AG08395 (cell line): ENCODE data around the gene PRKG1.
A peak's percentile ranks its signal among the peaks of the same experiment; 100 is the strongest.
"Not testable (repeated sequence)": the region's sequence is repeated elsewhere in the genome, so short reads cannot be mapped to it uniquely, and the experiment has no call there.

ENCODE experiments used
- DNase-seq: peaks from one replicate; pipeline ENCODE4 v3.0.0; 2012; ENCODE audit warnings: mixed read lengths, low spot score

Gene PRKG1

GRCh38 chr10:51270936-51271530 is 196.7 kb downstream of the PRKG1 start:
- peak; percentile 12 for DNase-seq

- not testable (repeated sequence) for DNase-seq
These were observed 197.8 kb downstream of the PRKG1 start for GRCh38 chr10:51272099-51272498.

- DNase-seq: peak; percentile 31
These were observed 198.3 kb downstream of the PRKG1 start for GRCh38 chr10:51272555-51272954.

GRCh38 chr10:51273574-51273973 is 199.3 kb downstream of the PRKG1 start:
- DNase-seq: no peak

GRCh38 chr10:51276097-51276496 is 201.8 kb downstream of the PRKG1 start:
- DNase-seq: not testable (repeated sequence)

- not testable (repeated sequence) for DNase-seq
These were observed 207.1 kb downstream of the PRKG1 start for GRCh38 chr10:51281387-51281786.

- no peak for DNase-seq
These were observed 211.3 kb downstream of the PRKG1 start for GRCh38 chr10:51285601-51286000.

GRCh38 chr10:51288511-51288910 is 214.2 kb downstream of the PRKG1 start:
- no peak for DNase-seq

- no peak for DNase-seq
These were observed 215.2 kb downstream of the PRKG1 start for GRCh38 chr10:51289519-51289918.

GRCh38 chr10:51291961-51292360 is 217.7 kb downstream of the PRKG1 start:
- peak; percentile 17 for DNase-seq

- DNase-seq: peak; percentile 37
These were observed 223.2 kb downstream of the PRKG1 start for GRCh38 chr10:51297438-51297837.

GRCh38 chr10:51300617-51301304 is 226.5 kb downstream of the PRKG1 start:
- DNase-seq: no peak

GRCh38 chr10:51301644-51302043 is 227.4 kb downstream of the PRKG1 start:
- peak; percentile 28 for DNase-seq

GRCh38 chr10:51302316-51302715 is 228.0 kb downstream of the PRKG1 start:
- peak; percentile 9 for DNase-seq

- DNase-seq: no peak
These were observed 233.8 kb downstream of the PRKG1 start for GRCh38 chr10:51308116-51308515.

GRCh38 chr10:51311228-51311627 is 236.9 kb downstream of the PRKG1 start:
- peak; percentile 13 for DNase-seq

- DNase-seq: no peak
These were observed 238.5 kb downstream of the PRKG1 start for GRCh38 chr10:51312817-51313216.

- no peak for DNase-seq
These were observed 239.0 kb downstream of the PRKG1 start for GRCh38 chr10:51313251-51313650.

- no peak for DNase-seq
These were observed 239.6 kb downstream of the PRKG1 start for GRCh38 chr10:51313773-51314478.

- no peak for DNase-seq
These were observed 240.2 kb downstream of the PRKG1 start for GRCh38 chr10:51314481-51314880.

GRCh38 chr10:51318399-51319172 is 244.3 kb downstream of the PRKG1 start:
- DNase-seq: no peak

GRCh38 chr10:51319173-51319435 is 244.8 kb downstream of the PRKG1 start:
- no peak for DNase-seq

GRCh38 chr10:51321300-51321699 is 247.0 kb downstream of the PRKG1 start:
- DNase-seq: no peak
